HG03175 (cell line): ENCODE data around the gene CPA5.

ENCODE experiments used
- ATAC-seq: cut with Tn5 transposase; IDR thresholded peaks from one replicate; pipeline ENCODE4 v1.9.1; 2021; ENCODE audit warnings: mild to moderate bottlenecking, moderate library complexity; ENCODE audit not compliant: unreplicated experiment

CPA5 gene

GRCh38 chr7:130356876-130357611, 12.4 kb downstream of the CPA5 start:
- no peak for ATAC-seq

GRCh38 chr7:130358471-130358870, 13.9 kb downstream of the CPA5 start:
- ATAC-seq, result no peak

DNA sequence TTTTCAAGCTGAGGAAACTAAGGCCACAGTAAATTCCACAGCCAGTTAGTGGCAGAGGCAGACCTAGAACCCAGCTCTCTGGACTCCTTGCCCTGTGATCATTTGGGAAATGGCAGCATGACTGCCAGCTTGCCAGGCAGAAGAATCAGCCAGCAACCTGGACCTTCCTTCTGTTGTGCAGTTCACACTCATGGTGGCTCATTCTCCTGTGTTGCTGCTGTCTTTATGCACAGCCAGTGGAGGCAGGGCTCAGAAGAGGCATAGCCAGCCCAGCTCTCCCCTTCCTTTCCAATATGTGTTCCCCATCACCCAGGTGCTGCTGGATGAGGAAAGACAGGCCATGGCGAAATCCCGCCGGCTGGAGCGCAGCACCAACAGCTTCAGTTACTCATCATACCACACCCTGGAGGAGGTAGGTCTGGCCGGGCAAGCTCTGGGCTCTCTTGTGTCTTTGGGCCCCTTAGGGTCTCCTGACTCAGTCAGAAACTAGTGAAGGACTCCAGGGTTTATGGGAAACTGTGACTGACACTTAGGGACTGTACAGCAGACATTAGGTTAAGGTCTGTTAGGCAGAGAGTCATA, 14.8 kb downstream of the CPA5 start:
- ATAC-seq, result no peak

- no peak for ATAC-seq
These were observed 15.9 kb downstream of the CPA5 start for GRCh38 chr7:130360518-130360917.

- no peak for ATAC-seq
These were observed 17.1 kb downstream of the CPA5 start for GRCh38 chr7:130361681-130362080.

DNA sequence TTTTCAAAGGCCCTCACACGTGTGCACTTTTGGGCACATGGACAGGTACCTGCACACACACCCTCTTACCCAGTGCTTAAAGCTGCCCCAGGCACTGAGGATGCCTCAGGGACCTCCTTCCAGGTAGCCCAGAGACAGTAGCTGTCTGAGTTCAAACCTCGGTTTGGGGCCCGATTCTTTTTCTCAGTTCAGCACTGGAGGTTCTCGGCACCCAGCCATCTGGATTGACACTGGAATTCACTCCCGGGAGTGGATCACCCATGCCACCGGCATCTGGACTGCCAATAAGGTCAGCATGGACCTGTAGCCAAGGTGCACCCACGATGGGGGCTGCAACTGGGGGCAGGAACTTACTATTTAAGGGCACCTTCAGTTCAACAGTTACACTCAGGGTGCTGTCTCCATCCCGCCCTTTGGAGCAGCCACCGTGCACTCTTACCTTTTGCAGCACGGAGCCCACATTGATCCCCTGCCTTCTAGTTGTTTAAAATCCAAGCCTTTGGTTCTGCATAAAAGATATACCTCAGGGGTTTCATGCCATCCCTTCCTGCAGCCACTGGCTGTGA, 17.7 kb downstream of the CPA5 start:
- no peak for ATAC-seq

GRCh38 chr7:130363026-130363847, 18.6 kb downstream of the CPA5 start:
- ATAC-seq, result no peak

DNA sequence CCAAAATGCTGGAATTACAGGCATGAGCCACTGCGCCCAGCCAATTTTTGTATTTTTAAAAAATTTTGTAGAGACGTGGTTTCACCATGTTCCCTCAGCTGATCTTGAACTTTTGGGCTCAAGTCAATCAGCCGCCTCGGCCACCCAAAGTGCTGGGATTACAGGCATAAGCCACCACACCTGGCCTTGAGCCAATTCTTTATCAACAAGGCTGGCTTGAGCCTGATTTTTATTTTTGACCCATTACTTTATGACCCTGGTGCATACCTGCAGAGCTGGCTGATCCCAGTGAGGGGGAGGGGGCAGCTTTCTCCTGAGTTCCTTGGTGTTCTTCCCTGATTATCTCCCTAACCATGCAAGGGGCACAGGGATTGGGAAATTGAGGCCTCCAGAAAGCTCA, 19.8 kb downstream of the CPA5 start:
- ATAC-seq, result no peak

- ATAC-seq, result no peak
These were observed 20.5 kb downstream of the CPA5 start for GRCh38 chr7:130365088-130365487.

- no peak for ATAC-seq
These were observed 21.2 kb downstream of the CPA5 start for GRCh38 chr7:130365511-130366441.

DNA sequence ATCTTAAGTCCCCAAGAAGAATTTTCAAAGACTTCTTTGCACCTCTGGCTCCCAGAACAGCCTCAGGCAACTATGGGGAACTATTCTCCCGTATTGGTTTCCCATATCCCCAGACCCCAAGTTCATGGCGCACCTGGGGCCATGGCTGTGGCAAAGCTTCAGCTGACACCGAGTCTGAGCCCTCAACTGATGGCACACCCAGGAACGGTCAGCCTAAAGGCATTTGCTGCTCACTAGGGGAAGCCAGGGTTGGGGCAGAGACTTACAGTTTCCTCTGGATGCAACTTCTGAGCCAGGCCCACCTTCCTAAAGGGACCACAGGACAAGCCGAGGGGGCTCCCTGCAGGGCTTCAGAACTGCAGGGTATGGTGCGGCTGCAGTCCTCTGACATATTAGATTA, 21.9 kb downstream of the CPA5 start:
- ATAC-seq, result no peak

DNA sequence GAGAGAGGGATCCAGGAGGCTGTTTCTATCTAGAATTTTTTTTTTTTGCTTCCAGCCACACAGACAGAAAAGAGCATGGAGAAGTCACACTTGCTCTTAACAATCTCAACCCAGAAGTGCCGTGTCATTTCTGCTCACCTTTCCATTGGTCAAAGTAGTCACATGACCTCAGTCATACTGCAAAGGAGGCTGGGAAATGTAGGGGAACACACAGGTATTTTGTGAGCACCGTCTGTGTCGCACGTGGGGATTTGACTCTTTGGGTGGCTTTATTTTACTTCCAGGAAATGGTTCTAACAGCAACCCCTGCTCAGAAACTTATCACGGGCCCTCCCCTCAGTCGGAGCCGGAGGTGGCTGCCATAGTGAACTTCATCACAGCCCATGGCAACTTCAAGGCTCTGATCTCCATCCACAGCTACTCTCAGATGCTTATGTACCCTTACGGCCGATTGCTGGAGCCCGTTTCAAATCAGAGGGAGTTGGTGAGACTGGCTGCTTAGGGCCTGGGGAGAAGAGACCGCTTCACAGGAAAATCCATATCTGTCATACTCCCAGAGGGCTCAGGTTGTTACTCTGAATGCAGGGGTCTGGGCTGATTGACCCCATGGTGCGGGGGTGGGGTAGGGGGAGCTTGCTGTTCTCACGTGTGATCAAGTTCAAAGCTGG, 22.6 kb downstream of the CPA5 start:
- no peak for ATAC-seq

- no peak for ATAC-seq
These were observed 23.5 kb downstream of the CPA5 start for GRCh38 chr7:130367836-130368746.

- ATAC-seq, result no peak
These were observed 24.6 kb downstream of the CPA5 start for GRCh38 chr7:130369110-130369711.

DNA sequence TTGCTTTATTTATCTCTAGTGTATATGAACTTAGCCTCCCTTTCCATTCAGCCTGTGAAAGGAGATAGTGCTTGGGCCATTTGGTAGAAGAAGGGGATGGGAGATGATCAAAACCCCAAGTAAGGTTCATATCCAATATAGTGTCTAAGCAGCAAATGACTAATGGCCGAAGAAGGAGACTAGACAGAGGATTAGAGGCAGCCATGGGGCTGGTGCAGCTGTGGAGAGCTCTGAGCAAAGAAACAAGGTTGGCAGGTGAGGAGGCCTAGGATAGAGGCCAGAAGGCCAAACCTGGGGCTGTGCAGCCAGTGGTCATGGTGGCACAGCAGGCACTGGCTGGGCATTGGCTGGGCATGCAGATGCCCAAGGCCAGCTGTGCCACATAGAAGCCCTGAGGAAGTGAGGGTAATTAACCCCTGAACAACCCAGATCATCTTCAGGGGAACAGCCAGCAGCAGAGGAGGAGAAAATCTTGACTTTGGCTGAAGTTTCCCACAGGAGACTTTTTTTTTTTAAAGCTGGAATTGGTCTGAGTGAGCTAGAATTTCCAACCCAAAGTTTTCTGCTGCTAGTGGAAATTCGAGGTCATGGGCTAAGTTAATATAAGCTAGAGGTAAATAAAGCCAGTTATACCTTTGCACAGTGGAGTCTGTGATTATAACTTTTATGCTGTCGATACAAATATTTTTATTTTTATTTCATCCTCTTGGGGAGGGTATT, 25.4 kb downstream of the CPA5 start:
- ATAC-seq, result no peak

DNA sequence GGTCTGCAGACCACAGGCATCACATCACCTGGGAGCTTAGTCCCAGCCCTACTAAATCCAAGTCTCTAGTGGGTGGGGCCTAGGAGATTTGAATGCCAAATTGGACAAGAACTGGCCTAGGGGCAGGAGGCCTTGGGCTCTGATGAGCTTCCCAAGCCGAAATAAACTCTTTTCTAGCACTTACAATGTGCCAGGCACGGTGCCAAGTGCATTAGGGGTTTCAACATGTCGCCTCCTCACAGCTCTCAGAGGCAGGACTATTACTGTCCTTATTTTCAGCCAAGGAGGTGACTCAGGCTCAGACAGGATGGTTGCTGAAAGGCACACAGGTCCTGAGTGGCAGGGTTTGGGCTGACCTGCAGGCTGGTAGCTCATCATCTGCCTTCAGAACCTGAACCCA, 26.4 kb downstream of the CPA5 start:
- no peak for ATAC-seq

DNA sequence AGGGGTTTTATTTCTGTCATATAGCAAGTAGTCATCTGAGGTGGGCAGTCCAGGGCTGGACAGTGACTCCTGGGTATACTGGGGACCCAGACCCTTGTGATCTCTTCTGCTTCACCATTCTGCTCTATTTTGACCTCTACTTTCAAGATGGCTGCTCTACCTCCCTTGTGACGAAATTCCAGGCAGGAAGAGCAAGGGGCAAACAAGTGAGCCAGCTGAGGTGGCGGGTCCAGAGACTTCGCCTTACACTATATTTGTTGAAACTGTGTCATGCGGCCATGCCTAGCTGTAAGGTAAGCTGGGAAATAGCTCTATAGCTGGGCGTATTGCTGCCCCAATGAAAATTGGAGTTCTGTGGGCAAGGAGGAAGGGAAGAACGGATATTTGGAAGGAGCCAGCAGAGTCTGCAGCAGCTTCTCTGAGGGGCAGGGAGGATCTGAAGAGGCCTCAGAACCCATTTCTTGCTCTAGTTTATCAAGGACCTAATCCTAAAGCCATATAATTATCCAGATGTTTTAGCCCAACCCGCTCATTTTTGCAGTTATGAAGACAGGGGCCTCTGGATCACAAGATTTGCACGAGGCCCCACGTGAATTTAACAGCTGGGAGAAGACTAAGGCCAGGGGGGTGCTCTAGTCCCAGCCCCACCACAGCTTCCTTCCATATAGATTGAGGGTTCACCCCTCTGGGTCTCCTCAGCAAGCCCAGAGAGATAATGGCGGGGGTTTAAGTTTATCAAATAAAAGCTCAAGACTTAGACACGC, 28.0 kb downstream of the CPA5 start:
- ATAC-seq, result no peak
